ENCODE data around the gene MRPL3.
A peak's percentile ranks its signal among the peaks of the same experiment; 100 is the strongest.

Gene MRPL3

GRCh38 chr3:131502530-131503319 is at the start of gene MRPL3:
Gene MRPL3 (minus strand): TSS chr3:131502971. CDS start chr3:131502821, 150 bp downstream.
- H3K9me3 ChIP-seq (ENCODE audit: low read length): no peaks in the 10 kb centered on the region
- H3K36me3 ChIP-seq (ENCODE audit: insufficient read depth, low read length): peaks cover 32% of the 10 kb centered on the region
- peaks cover 24% of the 10 kb centered on the region for H3K4me1 ChIP-seq (ENCODE audit: insufficient read depth, low read length)
- peak within 1 kb of the TSS; percentile 83 for H2AFZ ChIP-seq (ENCODE audit: low read depth, low read length)
- H3K4me3 ChIP-seq (ENCODE audit: low read length): peak within 1 kb of the TSS; percentile 82
- no peaks in the 10 kb centered on the region for H3K27me3 ChIP-seq (ENCODE audit: insufficient read depth, low read length)

- no peak overlapping the region for H2AFZ ChIP-seq (ENCODE audit: low read depth, low read length)
- H3K27me3 ChIP-seq (ENCODE audit: insufficient read depth, low read length): no peaks in the 10 kb centered on the region
- H3K4me3 ChIP-seq (ENCODE audit: low read length): no peak overlapping the region
- no peaks in the 10 kb centered on the region for H3K36me3 ChIP-seq (ENCODE audit: insufficient read depth, low read length)
- peaks cover 6% of the 10 kb centered on the region for H3K4me1 ChIP-seq (ENCODE audit: insufficient read depth, low read length)
- H3K9me3 ChIP-seq (ENCODE audit: low read length): no peaks in the 10 kb centered on the region
Measured at GRCh38 chr3:131551761-131552160, 49.0 kb upstream of the MRPL3 start.

GRCh38 chr3:131550562-131551465 is 48.0 kb upstream of the MRPL3 start:
- Histone ChIP-seq H2AFZ (ENCODE audit: low read depth, low read length) (no peak overlapping the region), H3K9me3 (ENCODE audit: low read length) (no peaks in the 10 kb centered on the region), H3K4me1 (ENCODE audit: insufficient read depth, low read length) (peaks cover 6% of the 10 kb centered on the region), H3K4me3 (ENCODE audit: low read length) (no peak overlapping the region), H3K36me3 (ENCODE audit: insufficient read depth, low read length) (no peaks in the 10 kb centered on the region), H3K27me3 (ENCODE audit: insufficient read depth, low read length) (no peaks in the 10 kb centered on the region)

- H3K4me1 ChIP-seq (ENCODE audit: insufficient read depth, low read length): peaks cover 6% of the 10 kb centered on the region
- no peaks in the 10 kb centered on the region for H3K36me3 ChIP-seq (ENCODE audit: insufficient read depth, low read length)
- H3K27me3 ChIP-seq (ENCODE audit: insufficient read depth, low read length): no peaks in the 10 kb centered on the region
- H3K4me3 ChIP-seq (ENCODE audit: low read length): no peak overlapping the region
- no peaks in the 10 kb centered on the region for H3K9me3 ChIP-seq (ENCODE audit: low read length)
- no peak overlapping the region for H2AFZ ChIP-seq (ENCODE audit: low read depth, low read length)
Measured at GRCh38 chr3:131549340-131549739, 46.6 kb upstream of the MRPL3 start.

GRCh38 chr3:131547585-131547984 is 44.8 kb upstream of the MRPL3 start:
- H3K9me3 ChIP-seq (ENCODE audit: low read length): no peaks in the 10 kb centered on the region
- H2AFZ ChIP-seq (ENCODE audit: low read depth, low read length): no peak overlapping the region
- H3K4me1 ChIP-seq (ENCODE audit: insufficient read depth, low read length): peaks cover 4% of the 10 kb centered on the region
- H3K27me3 ChIP-seq (ENCODE audit: insufficient read depth, low read length): no peaks in the 10 kb centered on the region
- H3K4me3 ChIP-seq (ENCODE audit: low read length): no peak overlapping the region
- no peaks in the 10 kb centered on the region for H3K36me3 ChIP-seq (ENCODE audit: insufficient read depth, low read length)

GRCh38 chr3:131546441-131546840 is 43.7 kb upstream of the MRPL3 start:
- no peaks in the 10 kb centered on the region for H3K4me1 ChIP-seq (ENCODE audit: insufficient read depth, low read length)
- no peak overlapping the region for H2AFZ ChIP-seq (ENCODE audit: low read depth, low read length)
- H3K36me3 ChIP-seq (ENCODE audit: insufficient read depth, low read length): no peaks in the 10 kb centered on the region
- peaks cover 2% of the 10 kb centered on the region for H3K9me3 ChIP-seq (ENCODE audit: low read length)
- H3K4me3 ChIP-seq (ENCODE audit: low read length): no peak overlapping the region
- no peaks in the 10 kb centered on the region for H3K27me3 ChIP-seq (ENCODE audit: insufficient read depth, low read length)

GRCh38 chr3:131544557-131544956 is 41.8 kb upstream of the MRPL3 start:
- Histone ChIP-seq H3K27me3 (ENCODE audit: insufficient read depth, low read length) (no peaks in the 10 kb centered on the region), H3K36me3 (ENCODE audit: insufficient read depth, low read length) (no peaks in the 10 kb centered on the region), H3K4me3 (ENCODE audit: low read length) (no peak overlapping the region), H2AFZ (ENCODE audit: low read depth, low read length) (no peak overlapping the region), H3K4me1 (ENCODE audit: insufficient read depth, low read length) (no peaks in the 10 kb centered on the region), H3K9me3 (ENCODE audit: low read length) (peaks cover 2% of the 10 kb centered on the region)

GRCh38 chr3:131543714-131544113 is 40.9 kb upstream of the MRPL3 start:
- Histone ChIP-seq H2AFZ (ENCODE audit: low read depth, low read length) (no peak overlapping the region), H3K27me3 (ENCODE audit: insufficient read depth, low read length) (no peaks in the 10 kb centered on the region), H3K9me3 (ENCODE audit: low read length) (peaks cover 4% of the 10 kb centered on the region), H3K4me3 (ENCODE audit: low read length) (no peak overlapping the region), H3K36me3 (ENCODE audit: insufficient read depth, low read length) (no peaks in the 10 kb centered on the region), H3K4me1 (ENCODE audit: insufficient read depth, low read length) (no peaks in the 10 kb centered on the region)

GRCh38 chr3:131541288-131541687 is 38.5 kb upstream of the MRPL3 start:
- H2AFZ ChIP-seq (ENCODE audit: low read depth, low read length): no peak overlapping the region
- H3K36me3 ChIP-seq (ENCODE audit: insufficient read depth, low read length): no peaks in the 10 kb centered on the region
- H3K4me1 ChIP-seq (ENCODE audit: insufficient read depth, low read length): no peaks in the 10 kb centered on the region

GRCh38 chr3:131540821-131541220 is 38.0 kb upstream of the MRPL3 start:
- Histone ChIP-seq H3K36me3 (ENCODE audit: insufficient read depth, low read length) (no peaks in the 10 kb centered on the region), H2AFZ (ENCODE audit: low read depth, low read length) (no peak overlapping the region), H3K4me1 (ENCODE audit: insufficient read depth, low read length) (no peaks in the 10 kb centered on the region), H3K4me3 (ENCODE audit: low read length) (no peak overlapping the region), H3K9me3 (ENCODE audit: low read length) (peaks cover 4% of the 10 kb centered on the region), H3K27me3 (ENCODE audit: insufficient read depth, low read length) (no peaks in the 10 kb centered on the region)

More at GRCh38 chr3:131541288-131541687, 38.5 kb upstream of the MRPL3 start:
- Histone ChIP-seq H3K27me3 (ENCODE audit: insufficient read depth, low read length) (no peaks in the 10 kb centered on the region), H3K4me3 (ENCODE audit: low read length) (no peak overlapping the region), H3K9me3 (ENCODE audit: low read length) (peaks cover 4% of the 10 kb centered on the region)

GRCh38 chr3:131540143-131540542 is 37.4 kb upstream of the MRPL3 start:
- Histone ChIP-seq H3K36me3 (ENCODE audit: insufficient read depth, low read length) (no peaks in the 10 kb centered on the region), H2AFZ (ENCODE audit: low read depth, low read length) (no peak overlapping the region), H3K4me3 (ENCODE audit: low read length) (no peak overlapping the region), H3K27me3 (ENCODE audit: insufficient read depth, low read length) (no peaks in the 10 kb centered on the region), H3K4me1 (ENCODE audit: insufficient read depth, low read length) (no peaks in the 10 kb centered on the region), H3K9me3 (ENCODE audit: low read length) (peaks cover 4% of the 10 kb centered on the region)

- H3K36me3 ChIP-seq (ENCODE audit: insufficient read depth, low read length): no peaks in the 10 kb centered on the region
- no peaks in the 10 kb centered on the region for H3K4me1 ChIP-seq (ENCODE audit: insufficient read depth, low read length)
- no peak overlapping the region for H2AFZ ChIP-seq (ENCODE audit: low read depth, low read length)
- H3K27me3 ChIP-seq (ENCODE audit: insufficient read depth, low read length): no peaks in the 10 kb centered on the region
- H3K4me3 ChIP-seq (ENCODE audit: low read length): no peak overlapping the region
- peaks cover 4% of the 10 kb centered on the region for H3K9me3 ChIP-seq (ENCODE audit: low read length)
Measured at GRCh38 chr3:131538968-131539367, 36.2 kb upstream of the MRPL3 start.

GRCh38 chr3:131537531-131537930 is 34.8 kb upstream of the MRPL3 start:
- peaks cover 3% of the 10 kb centered on the region for H3K4me1 ChIP-seq (ENCODE audit: insufficient read depth, low read length)
- no peak overlapping the region for H2AFZ ChIP-seq (ENCODE audit: low read depth, low read length)
- no peak overlapping the region for H3K4me3 ChIP-seq (ENCODE audit: low read length)
- no peaks in the 10 kb centered on the region for H3K36me3 ChIP-seq (ENCODE audit: insufficient read depth, low read length)
- peaks cover 4% of the 10 kb centered on the region for H3K9me3 ChIP-seq (ENCODE audit: low read length)
- H3K27me3 ChIP-seq (ENCODE audit: insufficient read depth, low read length): no peaks in the 10 kb centered on the region
